H1 (cell line): ENCODE results near the gene ZNF764. TPM values are rescaled to one million over a fixed set of nuclear protein-coding genes. Genes with fewer than 3 reads are reported as not detected.

Source experiments
- CBX8 ChIP-seq: fragments of 300-800, 300-1000 bp; sonication (generic); IDR thresholded peaks from 2 replicates; pipeline ENCODE4 v1.7.1; 2016; ENCODE audit warnings: low read depth, low read length, borderline replicate concordance
- CEBPB ChIP-seq: IDR thresholded peaks from 2 replicates; pipeline ENCODE4 v1.6.1; 2012; ENCODE audit warnings: low read depth, low read length
- CHD1 ChIP-seq: IDR thresholded peaks from 2 replicates; pipeline ENCODE4 v1.6.1; 2012; ENCODE audit warnings: low read depth, low read length, improper control_type of control experiment
- CREB1 ChIP-seq: IDR thresholded peaks from 2 replicates; pipeline ENCODE4 v1.6.1; 2012; ENCODE audit warnings: inconsistent platforms
- EP300 ChIP-seq, 2 experiments: IDR thresholded peaks; 1 replicate in 1 of 2; 2 replicates in 1 of 2; pipeline ENCODE4 v1.6.1; 2011 to 2012; ENCODE audit warnings: low read depth in 2 of 2, low read length in 2 of 2, mild to moderate bottlenecking in 2 of 2, borderline replicate concordance in 1 of 2, inconsistent platforms in 1 of 2, moderate library complexity in 1 of 2
- GTF2F1 ChIP-seq: IDR thresholded peaks from 2 replicates; pipeline ENCODE4 v1.6.1; 2012; ENCODE audit warnings: low read depth, low read length, improper control_type of control experiment, borderline replicate concordance
- KDM4A ChIP-seq: IDR thresholded peaks from one replicate; pipeline ENCODE4 v1.7.1; 2012; ENCODE audit warnings: low read depth, mild to moderate bottlenecking, moderate library complexity, low read length, inconsistent platforms; ENCODE audit not compliant: severe bottlenecking
- RFX5 ChIP-seq: IDR thresholded peaks from 2 replicates; pipeline ENCODE4 v1.6.1; 2011; ENCODE audit warnings: low read depth, low read length, improper control_type of control experiment, borderline replicate concordance
- SIRT6 ChIP-seq: IDR thresholded peaks from one replicate; pipeline ENCODE4 v1.7.1; 2012; ENCODE audit warnings: low read length, inconsistent platforms
- SRF ChIP-seq: IDR thresholded peaks from 2 replicates; pipeline ENCODE4 v1.6.1; 2011; ENCODE audit warnings: mild to moderate bottlenecking, low read depth, low read length, moderate library complexity
- TAF7 ChIP-seq: optimal IDR thresholded peaks from 2 replicates; pipeline ENCODE3; 2011; ENCODE audit warnings: low read depth, mild to moderate bottlenecking, inconsistent platforms, low read length, moderate library complexity, borderline replicate concordance
- polyA plus RNA-seq, 7 experiments: library from polyadenylated mRNA; depleted of rRNA in 3 of 7; stranded (reverse) in 5 of 7; unstranded in 2 of 7; fragments of >200 nt in 5 of 7; fragments of 200-250 nt in 2 of 7; gene quantifications; 1 replicate in 5 of 7; 2 replicates in 1 of 7; 4 replicates in 1 of 7; pipeline versions ENCODE4 v1.2.1 to v1.2.3, GENCODE V29; 2011 to 2013; ENCODE audit warnings: missing spikeins in 2 of 7, mixed read lengths in 2 of 7
- total RNA-seq: library from RNA; stranded (reverse); fragmentation: NEBNext Ultra II Directional; extraction: Animal tissue kit (Norgen Biotek cat#: 25700); gene quantifications from 2 replicates; pipeline ENCODE4 v1.2.1, GENCODE V29; 2021

ZNF764 gene
- total and polyA plus RNA-seq, 2 of the 8 experiments (the other 6 are each of a cell fraction or from before 2014, with no cell fraction given) = 5.7 to 7.7 TPM

DNA sequence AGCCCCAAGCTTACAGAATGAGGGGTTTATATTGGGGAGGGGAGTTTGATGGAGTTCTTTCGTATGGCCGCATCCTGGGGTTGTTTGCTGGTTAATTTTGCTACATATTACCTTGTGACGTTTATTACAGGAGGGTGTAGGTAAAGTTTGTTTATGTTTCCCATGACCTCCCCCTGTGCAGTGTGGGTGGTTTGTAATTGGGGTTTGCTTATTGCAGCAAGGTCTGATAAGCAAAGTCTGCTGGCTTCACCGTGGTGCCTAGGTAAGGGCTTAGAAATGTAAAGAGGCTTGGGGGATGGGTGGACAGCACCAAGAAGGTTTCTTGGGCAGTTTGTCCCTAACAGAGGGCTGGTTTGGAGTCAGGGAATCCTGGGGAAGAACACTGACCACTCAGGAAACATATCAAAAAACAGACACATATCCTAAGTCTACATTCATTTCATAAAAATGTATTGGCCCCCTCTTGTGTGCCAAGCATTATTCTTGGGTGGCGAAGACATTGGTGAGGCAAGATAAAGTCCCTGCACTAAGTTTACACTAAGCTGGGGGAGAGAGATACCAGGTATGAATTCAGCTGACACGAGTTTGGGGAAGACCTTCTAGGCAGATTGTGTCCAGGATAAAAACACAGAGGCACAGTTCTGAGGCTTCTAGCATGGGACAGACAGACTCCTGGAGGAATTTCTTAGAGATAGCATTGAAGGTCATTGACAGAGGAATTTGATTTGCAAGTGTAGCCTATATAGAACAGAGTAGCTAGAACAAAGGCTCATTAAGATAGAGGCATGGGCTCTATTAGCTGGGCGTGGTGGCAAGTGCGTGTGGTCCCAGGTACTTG, 9.5 kb downstream of the ZNF764 start (continued):
- TF ChIP-seq KDM4A (no peak), RFX5 (no peak), TAF7 (no peak), CHD1 (no peak), EP300 (IDR thresholded peaks at IDR 0.05; ENCODE audit: borderline replicate concordance in 1 of 2, low read depth in 2 of 2, low read length in 2 of 2) (no peak), SRF (no peak), CREB1 (no peak), CEBPB (no peak), CBX8 (no peak), GTF2F1 (no peak), SIRT6 (no peak)
